SKM-1 treated with dmso at 0.1 percent for 144 hours (cell line): ENCODE measurements around the gene PGA4.
"Not testable (repeated sequence)": the region's sequence is repeated elsewhere in the genome, so short reads cannot be mapped to it uniquely, and the experiment has no call there.

ENCODE experiments used
- DNase-seq: peaks from one replicate; lab custom pipeline; 2025; ENCODE audit not compliant: unreplicated experiment; lab: John Stamatoyannopoulos, UW

The PGA4 gene

GRCh38 chr11:61248071-61248470 is 25.9 kb downstream of the PGA4 start:
- DNase-seq = not testable (repeated sequence)

GRCh38 chr11:61249201-61249600 is 27.1 kb downstream of the PGA4 start:
- not testable (repeated sequence) for DNase-seq

- not testable (repeated sequence) for DNase-seq
Measured at GRCh38 chr11:61250796-61251765, 28.9 kb downstream of the PGA4 start.

- not testable (repeated sequence) for DNase-seq
Measured at GRCh38 chr11:61252332-61252731, 30.2 kb downstream of the PGA4 start.

- peak; percentile 71 for DNase-seq
Measured at GRCh38 chr11:61254403-61255025, 32.4 kb downstream of the PGA4 start.

GRCh38 chr11:61256710-61257482 is 34.7 kb downstream of the PGA4 start:
- DNase-seq = no peak

GRCh38 chr11:61258546-61258945 is 36.4 kb downstream of the PGA4 start:
- no peak for DNase-seq

GRCh38 chr11:61259363-61259762 is 37.2 kb downstream of the PGA4 start:
- DNase-seq = no peak

GRCh38 chr11:61264371-61264770 is 42.2 kb downstream of the PGA4 start:
- no peak for DNase-seq

GRCh38 chr11:61264795-61265194 is 42.6 kb downstream of the PGA4 start:
- DNase-seq = no peak

- DNase-seq = no peak
Measured at GRCh38 chr11:61265357-61265756, 43.2 kb downstream of the PGA4 start.

- no peak for DNase-seq
Measured at GRCh38 chr11:61266602-61267001, 44.5 kb downstream of the PGA4 start.

GRCh38 chr11:61267437-61267841 is 45.3 kb downstream of the PGA4 start:
- DNase-seq = no peak

- DNase-seq = no peak
Measured at GRCh38 chr11:61268588-61269250, 46.6 kb downstream of the PGA4 start.

- no peak for DNase-seq
Measured at GRCh38 chr11:61270354-61271076, 48.4 kb downstream of the PGA4 start.

- DNase-seq = no peak
Measured at GRCh38 chr11:61272731-61273130, 50.6 kb downstream of the PGA4 start.

GRCh38 chr11:61273178-61274078 is 51.3 kb downstream of the PGA4 start:
- no peak for DNase-seq

GRCh38 chr11:61274084-61274483 is 51.9 kb downstream of the PGA4 start:
- no peak for DNase-seq

- DNase-seq = no peak
Measured at GRCh38 chr11:61275191-61275590, 53.0 kb downstream of the PGA4 start.
